Thyroid gland (tissue), 4 donors: ENCODE results near the gene LAD1. TPM values are rescaled to one million over a fixed set of nuclear protein-coding genes. Genes with fewer than 3 reads are reported as not detected.

Experiments used
- DNase-seq, 2 donors: peaks; one replicate each; pipeline ENCODE4 v3.0.0-alpha.2; 2019
- H3K27ac ChIP-seq, 3 donors: fragments of 200-600 bp; sonication (generic); 1 replicate in 2 of 3; 2 replicates in 1 of 3; pipeline ENCODE4 v1.5.1; 2016 to 2019; ENCODE audit warnings: mild to moderate bottlenecking in 1 of 3, moderate library complexity in 1 of 3
- H3K27me3 ChIP-seq: fragments of 200-600 bp; sonication (generic); one replicate; pipeline ENCODE4 v1.5.1; 2019
- H3K36me3 ChIP-seq, 2 donors: fragments of 200-600 bp; sonication (generic); one replicate each; pipeline ENCODE4 v1.5.1; 2016 to 2019
- H3K4me1 ChIP-seq, 2 donors: fragments of 200-600 bp; sonication (generic); one replicate each; pipeline ENCODE4 v1.5.1; 2017 to 2019
- H3K4me3 ChIP-seq, 3 donors: fragments of 200-600 bp; sonication (generic); replicated peaks in 1 of 3; 1 replicate in 2 of 3; 2 replicates in 1 of 3; pipeline ENCODE4 v1.5.1; 2016; ENCODE audit warnings: mild to moderate bottlenecking in 1 of 3
- H3K9me3 ChIP-seq: fragments of 200-600 bp; sonication (generic); one replicate; pipeline ENCODE4 v1.5.1; 2017
- POLR2A ChIP-seq, 2 donors: fragments of 450-650 bp; IDR thresholded peaks; one replicate each; pipeline ENCODE4 v1.6.1; 2017; ENCODE audit warnings: antibody characterized with exemption in 2 of 2, mild to moderate bottlenecking in 2 of 2, moderate library complexity in 1 of 2
- WGBS, 2 donors: methylation state at CpG; one replicate each; pipeline ENCODE4 v1.1.5; 2017; 5-methylcytosine and 5-hydroxymethylcytosine counted together
- intact Hi-C: fragments of 100-400 bp; cut with DNase I; formaldehyde crosslinking; loops from one replicate; pipeline ENCODE4 v1.15.1; 2023
- total RNA-seq, 4 donors: library from RNA; depleted of rRNA; stranded (reverse); fragments of >200 nt; gene quantifications; one replicate each; pipeline ENCODE4 v1.2.3, GENCODE V29; 2016
- TF ChIP-seq, protein P1 (sequence below), 6 experiments: fragments of 200-600 bp in 3 of 6; fragments of 450-650 bp in 3 of 6; sonication (generic) in 3 of 6; IDR thresholded peaks; one replicate each; pipeline ENCODE4 v1.5.1; 2016 to 2019; ENCODE audit warnings: antibody characterized with exemption in 6 of 6, mild to moderate bottlenecking in 2 of 6, inconsistent platforms in 1 of 6, moderate library complexity in 1 of 6

Gene LAD1
- total RNA-seq, 4 donors from 2014 or later = 2.9 to 7.4 (median 5.1) TPM

GRCh38 chr1:201395936-201396335, 3.2 kb downstream of the LAD1 start:
- H3K4me3 ChIP-seq = no peak overlapping the region
- no peaks in the 10 kb centered on the region for H3K27me3 ChIP-seq
- TF ChIP-seq POLR2A (IDR thresholded peaks at IDR 0.05) = no peak
- TF ChIP-seq, protein P1, sequence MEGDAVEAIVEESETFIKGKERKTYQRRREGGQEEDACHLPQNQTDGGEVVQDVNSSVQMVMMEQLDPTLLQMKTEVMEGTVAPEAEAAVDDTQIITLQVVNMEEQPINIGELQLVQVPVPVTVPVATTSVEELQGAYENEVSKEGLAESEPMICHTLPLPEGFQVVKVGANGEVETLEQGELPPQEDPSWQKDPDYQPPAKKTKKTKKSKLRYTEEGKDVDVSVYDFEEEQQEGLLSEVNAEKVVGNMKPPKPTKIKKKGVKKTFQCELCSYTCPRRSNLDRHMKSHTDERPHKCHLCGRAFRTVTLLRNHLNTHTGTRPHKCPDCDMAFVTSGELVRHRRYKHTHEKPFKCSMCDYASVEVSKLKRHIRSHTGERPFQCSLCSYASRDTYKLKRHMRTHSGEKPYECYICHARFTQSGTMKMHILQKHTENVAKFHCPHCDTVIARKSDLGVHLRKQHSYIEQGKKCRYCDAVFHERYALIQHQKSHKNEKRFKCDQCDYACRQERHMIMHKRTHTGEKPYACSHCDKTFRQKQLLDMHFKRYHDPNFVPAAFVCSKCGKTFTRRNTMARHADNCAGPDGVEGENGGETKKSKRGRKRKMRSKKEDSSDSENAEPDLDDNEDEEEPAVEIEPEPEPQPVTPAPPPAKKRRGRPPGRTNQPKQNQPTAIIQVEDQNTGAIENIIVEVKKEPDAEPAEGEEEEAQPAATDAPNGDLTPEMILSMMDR (IDR thresholded peaks at IDR 0.05) = no peak
- H3K4me1 ChIP-seq = peaks cover 7 to 25% of the 10 kb centered on the region in 2 donors
- DNase-seq = no peak
- no peaks in the 10 kb centered on the region for H3K9me3 ChIP-seq
- intact Hi-C loops = no loop called here
- H3K36me3 ChIP-seq = no peaks in the 10 kb centered on the region
- WGBS, 2 donors = 94 to 95% methylated on average over 4 of the region's 4 CpGs
- no peak overlapping the region for H3K27ac ChIP-seq

DNA sequence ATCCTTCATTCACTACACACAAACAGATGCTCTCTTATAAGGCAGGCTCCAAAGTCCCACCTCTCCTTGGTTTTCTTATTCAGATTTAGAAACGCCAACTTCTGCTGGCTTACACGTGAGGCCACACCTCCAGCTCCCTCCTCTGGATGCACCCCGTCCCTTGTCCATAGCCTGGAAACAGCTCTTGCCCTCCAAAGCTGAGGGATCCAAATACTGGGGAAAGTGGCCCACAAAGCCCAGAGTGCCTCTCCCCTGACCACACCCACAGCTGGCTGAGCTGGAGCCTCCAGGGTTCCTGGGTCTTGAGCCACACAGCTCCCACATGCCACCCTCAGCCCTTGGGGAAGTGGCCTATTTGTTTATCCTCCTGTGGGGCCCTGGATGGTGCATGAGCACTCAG, 4.5 kb downstream of the LAD1 start:
- no peak for DNase-seq
- intact Hi-C loops = no loop called here
- WGBS, 2 donors = 80 to 86% methylated on average over 3 of the region's 3 CpGs
- Histone ChIP-seq H3K4me1 (peaks cover 4 to 19% of the 10 kb centered on the region in 2 donors), H3K9me3 (no peaks in the 10 kb centered on the region), H3K27ac (no peak overlapping the region), H3K4me3 (no peak overlapping the region), H3K36me3 (no peaks in the 10 kb centered on the region), H3K27me3 (no peaks in the 10 kb centered on the region)
- TF ChIP-seq POLR2A (IDR thresholded peaks at IDR 0.05) = no peak
- TF ChIP-seq, protein P1 (IDR thresholded peaks at IDR 0.05) = no peak

- H3K27ac ChIP-seq = no peak overlapping the region
- no peaks in the 10 kb centered on the region for H3K36me3 ChIP-seq
- no peak for TF ChIP-seq POLR2A (IDR thresholded peaks at IDR 0.05)
- TF ChIP-seq, protein P1 (IDR thresholded peaks at IDR 0.05) = no peak
- DNase-seq = no peak
- intact Hi-C loops = no loop called here
- 70 to 77% methylated on average over 3 of the region's 3 CpGs for WGBS, 2 donors
- no peaks in the 10 kb centered on the region for H3K9me3 ChIP-seq
- H3K4me1 ChIP-seq = peaks cover 0 to 8% of the 10 kb centered on the region in 2 donors
- no peaks in the 10 kb centered on the region for H3K27me3 ChIP-seq
- no peak overlapping the region for H3K4me3 ChIP-seq
Measured at GRCh38 chr1:201393076-201393475, 6.0 kb downstream of the LAD1 start.

DNA sequence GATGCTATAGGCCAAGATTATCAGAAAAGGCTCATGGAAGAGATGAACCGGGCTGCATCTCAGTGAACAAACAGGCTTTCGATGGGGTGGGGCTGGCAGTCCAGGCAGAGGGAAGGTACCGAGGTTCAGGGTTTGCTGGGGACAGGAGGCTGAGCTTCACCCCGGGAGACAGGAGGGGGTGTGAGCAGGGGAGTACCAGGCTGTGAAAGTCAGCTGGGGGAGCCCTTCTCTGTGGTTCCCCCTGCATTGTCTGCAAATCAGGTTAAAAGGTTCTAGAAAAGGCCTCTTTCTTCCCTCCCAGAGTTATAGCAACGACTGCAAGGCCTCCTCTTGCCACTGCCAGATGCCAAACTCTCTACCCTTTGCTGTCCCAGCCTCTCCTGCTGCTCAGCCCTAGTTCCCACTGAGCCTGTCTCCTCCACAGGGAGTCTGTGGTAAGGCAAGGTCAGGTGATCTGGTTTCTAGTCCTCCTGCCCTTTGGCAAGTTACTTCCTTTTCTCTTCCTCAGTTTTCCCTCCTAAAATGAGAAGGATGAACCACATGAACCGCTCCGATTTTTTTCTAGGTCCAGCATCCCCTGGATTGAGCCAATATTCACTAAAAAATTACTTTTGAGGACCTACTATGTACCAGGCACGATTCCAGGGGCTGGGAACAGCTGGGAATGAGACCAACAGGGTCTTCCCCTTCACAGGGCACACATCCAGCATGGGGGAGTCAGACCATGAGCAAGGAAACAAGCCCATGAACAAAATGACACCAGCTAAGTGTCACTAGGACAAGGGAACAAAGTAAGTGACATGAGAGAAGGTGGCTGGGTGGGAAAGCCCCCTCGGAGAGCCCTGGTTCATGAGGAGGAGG, 7.2 kb downstream of the LAD1 start:
- Histone ChIP-seq H3K9me3 (no peaks in the 10 kb centered on the region), H3K4me1 (peaks cover 0 to 4% of the 10 kb centered on the region in 2 donors), H3K36me3 (no peaks in the 10 kb centered on the region), H3K27ac (no peak overlapping the region), H3K27me3 (no peaks in the 10 kb centered on the region), H3K4me3 (no peak overlapping the region)
- TF ChIP-seq, protein P1 (IDR thresholded peaks at IDR 0.05) = no peak
- TF ChIP-seq POLR2A (IDR thresholded peaks at IDR 0.05) = no peak
- 81 to 84% methylated on average over 9 of the region's 9 CpGs for WGBS, 2 donors
- no peak for DNase-seq
- intact Hi-C loops = no loop called here

DNA sequence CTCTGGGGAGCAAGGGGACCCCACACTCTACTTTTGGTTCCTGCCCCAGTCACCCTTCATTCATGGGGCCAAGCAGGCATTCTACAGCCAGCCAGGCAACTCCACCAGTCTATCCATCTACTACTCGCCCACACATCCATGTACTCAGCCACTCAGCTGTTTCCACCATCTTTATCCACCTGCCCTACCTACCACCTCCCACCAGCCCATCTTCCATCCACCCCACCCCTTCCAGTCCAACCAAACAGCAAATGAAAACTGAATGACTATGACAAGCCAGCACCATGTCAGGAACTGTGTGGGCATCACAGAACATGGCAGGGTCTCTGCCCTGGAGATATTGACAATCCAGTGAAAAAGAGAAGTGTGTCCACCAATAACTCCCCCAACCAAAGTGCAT, 7.9 kb downstream of the LAD1 start:
- H3K9me3 ChIP-seq = no peaks in the 10 kb centered on the region
- no peaks in the 10 kb centered on the region for H3K36me3 ChIP-seq
- H3K4me3 ChIP-seq = no peak overlapping the region
- no peaks in the 10 kb centered on the region for H3K27me3 ChIP-seq
- TF ChIP-seq, protein P1 (IDR thresholded peaks at IDR 0.05) = no peak
- TF ChIP-seq POLR2A (IDR thresholded peaks at IDR 0.05) = no peak
- intact Hi-C loops = no loop called here
- 96 to 100% methylated on average over 1 of the region's 1 CpG for WGBS, 2 donors
- no peak for DNase-seq
- no peak overlapping the region for H3K27ac ChIP-seq
- no peaks in the 10 kb centered on the region for H3K4me1 ChIP-seq
